Measurements from ENCODE around the gene ZSWIM4. TPM values are rescaled to one million over a fixed set of nuclear protein-coding genes. Genes with fewer than 3 reads are reported as not detected.

The ZSWIM4 gene
- total and polyA plus RNA-seq, 4 donors: 2.9 to 10.5 (median 6.7) TPM

DNA sequence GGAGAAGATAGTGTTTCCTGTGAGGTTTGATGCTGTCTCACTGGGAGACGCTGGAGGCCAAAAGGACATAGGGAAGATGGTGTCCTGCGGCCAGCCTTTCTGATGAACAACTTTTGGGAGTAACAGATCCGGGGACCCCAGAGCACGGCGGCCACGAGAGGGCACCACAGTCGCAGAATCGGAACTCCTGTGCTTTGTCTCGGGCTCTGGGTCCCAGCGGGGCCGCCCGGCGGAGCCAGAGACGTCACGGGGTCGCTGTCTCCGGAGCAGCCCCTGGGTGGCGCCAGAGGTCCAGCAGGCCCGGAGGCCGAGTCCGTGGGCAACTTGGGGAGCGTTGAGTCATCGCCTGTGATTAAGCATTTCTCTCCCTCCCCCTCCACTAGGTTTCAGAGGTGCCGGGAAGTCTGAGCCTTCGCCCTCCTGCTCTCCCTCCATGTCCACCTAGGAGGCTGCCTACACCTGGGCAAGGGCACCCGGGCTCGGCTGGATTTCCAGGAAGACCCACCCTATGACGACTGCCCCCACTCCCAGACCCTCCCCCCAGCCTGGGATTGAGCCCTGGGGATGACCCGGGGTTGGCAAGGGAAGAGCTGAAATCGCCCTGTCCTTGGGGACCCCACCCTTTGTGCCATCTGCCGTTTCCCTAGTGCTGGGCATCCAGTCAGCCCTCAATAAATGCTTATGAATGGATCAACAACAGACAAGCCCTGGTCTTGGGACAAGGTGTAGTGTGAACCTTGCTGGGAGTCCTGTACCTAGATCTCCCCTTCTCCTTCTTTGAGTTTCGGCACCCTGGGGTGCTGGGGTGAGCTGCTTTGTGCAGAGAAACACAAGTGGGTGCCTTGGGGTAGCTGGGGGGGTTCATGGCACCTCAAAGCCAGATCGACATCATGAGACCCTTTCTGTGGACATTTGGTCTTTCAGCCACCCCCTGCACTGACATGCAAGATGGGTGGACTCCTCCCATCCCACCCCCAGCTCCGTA is 85.1 kb downstream of the ZSWIM4 start:
- Histone ChIP-seq H3K4me3 (ENCODE audit: low read depth, low read length) (no peak overlapping the region), H3K4me1 (ENCODE audit: control insufficient read depth, insufficient read depth, low read length) (peaks cover 36% of the 10 kb centered on the region), H3K27me3 (ENCODE audit: control insufficient read depth, insufficient read depth, low read length) (no peaks in the 10 kb centered on the region), H3K27ac (ENCODE audit: low read depth, low read length) (peak overlapping the region; percentile 43), H3K36me3 (ENCODE audit: control insufficient read depth, insufficient read depth, low read length) (peaks cover 35% of the 10 kb centered on the region), H3K9me3 (ENCODE audit: control insufficient read depth, insufficient read depth, low read length) (no peaks in the 10 kb centered on the region)
- peak; percentile 66 to 94 (median 74) for DNase-seq (ENCODE audit: low read depth in 4 of 6, low spot score in 6 of 6)
- WGBS (ENCODE audit: insufficient coverage): 3% methylated on average over 30 of the region's 34 CpGs

DNA sequence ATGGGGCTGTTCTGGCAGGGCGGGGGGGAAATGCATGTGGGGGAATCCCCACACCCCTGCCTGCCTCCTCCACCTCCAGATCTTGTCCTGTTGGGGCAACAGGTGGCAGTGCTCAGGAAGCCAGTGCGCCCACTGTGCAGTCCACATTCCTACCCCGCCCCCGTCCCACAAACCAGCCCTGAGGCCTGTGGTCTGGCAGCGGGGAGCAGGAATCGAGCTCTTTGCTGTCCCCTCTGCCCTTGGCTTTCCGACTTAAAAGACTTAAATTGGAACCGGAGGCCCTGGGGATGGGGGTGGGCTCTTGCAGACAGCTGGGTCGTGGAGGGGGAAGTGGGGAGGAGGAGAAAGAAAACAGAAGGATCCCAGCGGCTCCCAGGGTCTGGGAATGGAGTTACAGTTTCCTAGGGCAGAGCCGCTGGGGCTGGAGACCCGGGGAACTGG is 86.0 kb downstream of the ZSWIM4 start:
- DNase-seq (ENCODE audit: low read depth in 4 of 6, low spot score in 6 of 6): peak in 2 of 6 donors; percentile 29 to 57
- no peaks in the 10 kb centered on the region for H3K9me3 ChIP-seq (ENCODE audit: control insufficient read depth, insufficient read depth, low read length)

More for the DNA sequence above, 86.0 kb downstream of the ZSWIM4 start:
- H3K27me3 ChIP-seq (ENCODE audit: control insufficient read depth, insufficient read depth, low read length): no peaks in the 10 kb centered on the region
- peaks cover 37% of the 10 kb centered on the region for H3K36me3 ChIP-seq (ENCODE audit: control insufficient read depth, insufficient read depth, low read length)
- H3K27ac ChIP-seq (ENCODE audit: low read depth, low read length): peak overlapping the region; percentile 3
- H3K4me1 ChIP-seq (ENCODE audit: control insufficient read depth, insufficient read depth, low read length): peaks cover 37% of the 10 kb centered on the region
- no peak overlapping the region for H3K4me3 ChIP-seq (ENCODE audit: low read depth, low read length)
- WGBS (ENCODE audit: insufficient coverage): 14% methylated on average over 9 of the region's 12 CpGs

Small RNA genes lying within 50 kb of the gene (small RNA-seq; reads per million reads assigned to genes)
- gene MIR181C (ENCODE audit: low replicate concordance) (825 reads per million, percentile 99 among the genes with 10 or more reads in this experiment), gene MIR181D (ENCODE audit: low replicate concordance) (80.3 reads per million, percentile 98 among the genes with 10 or more reads in this experiment), gene RN7SL619P (ENCODE audit: low replicate concordance) (not detected)

Other genes with a start within 250 kb of the ZSWIM4 start
- gene MRI1, start 30.9 kb upstream of the ZSWIM4 start, total RNA-seq: 10 to 100 TPM; 22.1 to 44.9 TPM
- gene MRI1, start 30.9 kb upstream of the ZSWIM4 start, polyA plus RNA-seq (ENCODE audit: insufficient read length in 2 of 2): 10 to 100 TPM; 35.4 to 48.1 TPM
- gene C19orf53, start 21.0 kb upstream of the ZSWIM4 start, total RNA-seq: 100 to 1,000 TPM in 1 of 2 donors, 10 to 100 TPM in 1; 31.1 to 136 TPM
- gene C19orf53, start 21.0 kb upstream of the ZSWIM4 start, polyA plus RNA-seq (ENCODE audit: insufficient read length in 2 of 2): 100 to 1,000 TPM; 122 to 129 TPM
- 10 to 100 TPM in 1 of 2 donors, not detected in 1; 11.2 TPM for gene NANOS3, start 81.7 kb downstream of the ZSWIM4 start, total RNA-seq
- gene NANOS3, start 81.7 kb downstream of the ZSWIM4 start, polyA plus RNA-seq (ENCODE audit: insufficient read length in 2 of 2): 10 to 100 TPM; 23.1 to 24.6 TPM
- gene BRME1, start 110.7 kb downstream of the ZSWIM4 start, total RNA-seq: 1 to 10 TPM; 3.3 to 7.2 TPM
- gene BRME1, start 110.7 kb downstream of the ZSWIM4 start, polyA plus RNA-seq (ENCODE audit: insufficient read length in 2 of 2): 10 to 100 TPM; 14.7 to 15.5 TPM
- gene CC2D1A, start 110.8 kb downstream of the ZSWIM4 start, total RNA-seq: 10 to 100 TPM; 11.8 to 27.4 TPM
- 100 to 1,000 TPM in 1 of 2 donors, 10 to 100 TPM in 1; 81.1 to 112 TPM for gene CC2D1A, start 110.8 kb downstream of the ZSWIM4 start, polyA plus RNA-seq (ENCODE audit: insufficient read length in 2 of 2)
- 1 to 10 TPM in 1 of 2 donors, under 1 TPM in 1; 0.30 to 1.2 TPM for gene PODNL1, start 143.0 kb downstream of the ZSWIM4 start, total RNA-seq
- 1 to 10 TPM; 5.0 to 7.5 TPM for gene PODNL1, start 143.0 kb downstream of the ZSWIM4 start, polyA plus RNA-seq (ENCODE audit: insufficient read length in 2 of 2)
- 10 to 100 TPM; 10.9 to 25.3 TPM for gene DCAF15, start 157.1 kb downstream of the ZSWIM4 start, total RNA-seq
- 10 to 100 TPM; 45.3 to 49.9 TPM for gene DCAF15, start 157.1 kb downstream of the ZSWIM4 start, polyA plus RNA-seq (ENCODE audit: insufficient read length in 2 of 2)
- gene RFX1, start 210.9 kb downstream of the ZSWIM4 start, total RNA-seq: 1 to 10 TPM; 2.6 to 5.8 TPM
- 10 to 100 TPM; 14.5 to 16.2 TPM for gene RFX1, start 210.9 kb downstream of the ZSWIM4 start, polyA plus RNA-seq (ENCODE audit: insufficient read length in 2 of 2)
- gene RLN3, start 232.7 kb downstream of the ZSWIM4 start, total RNA-seq: not detected
- gene RLN3, start 232.7 kb downstream of the ZSWIM4 start, polyA plus RNA-seq (ENCODE audit: insufficient read length in 2 of 2): not detected
- 1 to 10 TPM; 4.1 to 4.7 TPM for gene IL27RA, start 236.3 kb downstream of the ZSWIM4 start, total RNA-seq
- gene IL27RA, start 236.3 kb downstream of the ZSWIM4 start, polyA plus RNA-seq (ENCODE audit: insufficient read length in 2 of 2): 1 to 10 TPM; 5.6 to 5.7 TPM